ENCODE measurements around the gene DAP3.
"Not testable (repeated sequence)": the region's sequence is repeated elsewhere in the genome, so short reads cannot be mapped to it uniquely, and the experiment has no call there.

DAP3 gene

GRCh38 chr1:155767399-155767989, 78.6 kb downstream of the DAP3 start:
- not testable (repeated sequence) for H3K36me3 ChIP-seq (replicated peaks; ENCODE audit: insufficient read depth, low read length); H3K27me3 ChIP-seq (replicated peaks; ENCODE audit: insufficient read depth, low read length); H3K4me1 ChIP-seq (ENCODE audit: low read length); DNase-seq; H4K20me1 ChIP-seq (ENCODE audit: insufficient read depth, low read length); H3K4me2 ChIP-seq (ENCODE audit: low read depth, low read length); H3K79me2 ChIP-seq (ENCODE audit: low read length); H3F3A ChIP-seq (ENCODE audit: insufficient read depth, low read length); H3K9ac ChIP-seq (ENCODE audit: low read length); H3K9me3 ChIP-seq (replicated peaks; ENCODE audit: insufficient read depth, low read length); H3K27ac ChIP-seq (ENCODE audit: low read length); H3K4me3 ChIP-seq (ENCODE audit: low read length); H2AFZ ChIP-seq (ENCODE audit: low read length); H3K9me2 ChIP-seq (replicated peaks; ENCODE audit: insufficient read depth, low read length)

- no peaks in the 10 kb centered on the region for H3K4me1 ChIP-seq (ENCODE audit: low read length)
- no peak overlapping the region for H3K4me2 ChIP-seq (ENCODE audit: low read depth, low read length)
- H2AFZ ChIP-seq (ENCODE audit: low read length) = no peak overlapping the region
- DNase-seq = no peak
- H3K4me3 ChIP-seq (ENCODE audit: low read length) = no peak overlapping the region
- TF ChIP-seq CTCF (IDR thresholded peaks at IDR 0.05; ENCODE audit: low read length) = no peak
- TF ChIP-seq EZH2 (optimal IDR thresholded peaks at IDR 0.05; ENCODE audit: low read depth, low read length) = no peak
- TF ChIP-seq EZH2phosphoT487 (IDR thresholded peaks at IDR 0.05; ENCODE audit: low read length) = no peak
- H4K20me1 ChIP-seq (ENCODE audit: insufficient read depth, low read length) = no peaks in the 10 kb centered on the region
- no peaks in the 10 kb centered on the region for H3K9me2 ChIP-seq (replicated peaks; ENCODE audit: insufficient read depth, low read length)
- no peaks in the 10 kb centered on the region for H3K79me2 ChIP-seq (ENCODE audit: low read length)
- no peaks in the 10 kb centered on the region for H3K27me3 ChIP-seq (replicated peaks; ENCODE audit: insufficient read depth, low read length)
- H3K36me3 ChIP-seq (replicated peaks; ENCODE audit: insufficient read depth, low read length) = no peaks in the 10 kb centered on the region; the same call in 1 of the 2 replicates
- H3K27ac ChIP-seq (ENCODE audit: low read length) = no peak overlapping the region
- H3K9ac ChIP-seq (ENCODE audit: low read length) = no peak overlapping the region
- H3F3A ChIP-seq (ENCODE audit: insufficient read depth, low read length) = no peaks in the 10 kb centered on the region
- no peaks in the 10 kb centered on the region for H3K9me3 ChIP-seq (replicated peaks; ENCODE audit: insufficient read depth, low read length)
Observed at GRCh38 chr1:155769257-155769656, 80.4 kb downstream of the DAP3 start.

GRCh38 chr1:155773221-155773620, 84.3 kb downstream of the DAP3 start:
- H3K9me2 ChIP-seq (replicated peaks; ENCODE audit: insufficient read depth, low read length) = no peaks in the 10 kb centered on the region
- H2AFZ ChIP-seq (ENCODE audit: low read length) = no peak overlapping the region
- no peaks in the 10 kb centered on the region for H3K4me1 ChIP-seq (ENCODE audit: low read length)
- H3K36me3 ChIP-seq (replicated peaks; ENCODE audit: insufficient read depth, low read length) = no peaks in the 10 kb centered on the region; the same call in 1 of the 2 replicates
- H4K20me1 ChIP-seq (ENCODE audit: insufficient read depth, low read length) = no peaks in the 10 kb centered on the region
- TF ChIP-seq EZH2 (optimal IDR thresholded peaks at IDR 0.05; ENCODE audit: low read depth, low read length) (no peak), EZH2phosphoT487 (IDR thresholded peaks at IDR 0.05; ENCODE audit: low read length) (no peak), CTCF (IDR thresholded peaks at IDR 0.05; ENCODE audit: low read length) (no peak)
- H3F3A ChIP-seq (ENCODE audit: insufficient read depth, low read length) = no peaks in the 10 kb centered on the region
- H3K27me3 ChIP-seq (replicated peaks; ENCODE audit: insufficient read depth, low read length) = no peaks in the 10 kb centered on the region
- DNase-seq = no peak
- no peaks in the 10 kb centered on the region for H3K79me2 ChIP-seq (ENCODE audit: low read length)
- no peak overlapping the region for H3K9ac ChIP-seq (ENCODE audit: low read length)
- no peak overlapping the region for H3K4me3 ChIP-seq (ENCODE audit: low read length)
- no peak overlapping the region for H3K27ac ChIP-seq (ENCODE audit: low read length)
- no peaks in the 10 kb centered on the region for H3K9me3 ChIP-seq (replicated peaks; ENCODE audit: insufficient read depth, low read length)
- H3K4me2 ChIP-seq (ENCODE audit: low read depth, low read length) = no peak overlapping the region

GRCh38 chr1:155776414-155776813, 87.5 kb downstream of the DAP3 start:
- H3F3A ChIP-seq (ENCODE audit: insufficient read depth, low read length) = no peaks in the 10 kb centered on the region
- H3K27me3 ChIP-seq (replicated peaks; ENCODE audit: insufficient read depth, low read length) = no peaks in the 10 kb centered on the region
- H2AFZ ChIP-seq (ENCODE audit: low read length) = no peak overlapping the region
- TF ChIP-seq EZH2 (optimal IDR thresholded peaks at IDR 0.05; ENCODE audit: low read depth, low read length) (no peak), CTCF (IDR thresholded peaks at IDR 0.05; ENCODE audit: low read length) (no peak), EZH2phosphoT487 (IDR thresholded peaks at IDR 0.05; ENCODE audit: low read length) (no peak)
- DNase-seq = no peak
- H3K79me2 ChIP-seq (ENCODE audit: low read length) = no peaks in the 10 kb centered on the region
- no peak overlapping the region for H3K4me2 ChIP-seq (ENCODE audit: low read depth, low read length)
- H4K20me1 ChIP-seq (ENCODE audit: insufficient read depth, low read length) = no peaks in the 10 kb centered on the region
- no peaks in the 10 kb centered on the region for H3K9me2 ChIP-seq (replicated peaks; ENCODE audit: insufficient read depth, low read length)
- H3K9ac ChIP-seq (ENCODE audit: low read length) = no peak overlapping the region
- no peak overlapping the region for H3K27ac ChIP-seq (ENCODE audit: low read length)
- H3K36me3 ChIP-seq (replicated peaks; ENCODE audit: insufficient read depth, low read length) = no peaks in the 10 kb centered on the region
- no peaks in the 10 kb centered on the region for H3K9me3 ChIP-seq (replicated peaks; ENCODE audit: insufficient read depth, low read length)
- no peaks in the 10 kb centered on the region for H3K4me1 ChIP-seq (ENCODE audit: low read length)
- no peak overlapping the region for H3K4me3 ChIP-seq (ENCODE audit: low read length)

All from MM.1S (cell line).